Measurements from ENCODE around the gene GNPTG.

The GNPTG gene

GRCh38 chr16:1347962-1348361 lies 3.8 kb upstream of the GNPTG start:
- H3K4me3 ChIP-seq (ENCODE audit: low read depth, low read length): no peak overlapping the region
- WGBS (ENCODE audit: extremely low coverage, insufficient coverage, insufficient read length): no CpG with 5 or more reads among the region's 29 CpGs
- H4K8ac ChIP-seq (ENCODE audit: low read depth, low read length): no peak overlapping the region
- H3K9ac ChIP-seq (ENCODE audit: low read length): no peak overlapping the region
- no peak overlapping the region for H3K4ac ChIP-seq (ENCODE audit: low read depth, low read length)
- peaks cover 8 to 9% of the 10 kb centered on the region in 2 experiments for H3K4me1 ChIP-seq (ENCODE audit: control insufficient read depth in 1 of 2, insufficient read depth in 2 of 2, low read length in 2 of 2)
- H2BK120ac ChIP-seq (ENCODE audit: insufficient read depth, low read length, poor library complexity): no peak overlapping the region
- H2BK5ac ChIP-seq (ENCODE audit: low read depth, low read length, poor library complexity): no peak overlapping the region
- H3K23ac ChIP-seq (ENCODE audit: low read length): no peak overlapping the region
- no peak overlapping the region for H2AK5ac ChIP-seq (ENCODE audit: low read length)
- H3K79me2 ChIP-seq (ENCODE audit: control insufficient read depth, insufficient read depth, low read length, poor library complexity): peaks cover 9% of the 10 kb centered on the region
- no peak overlapping the region for H3K18ac ChIP-seq (ENCODE audit: low read length)
- H4K91ac ChIP-seq (ENCODE audit: low read depth, low read length): no peak overlapping the region
- no peak overlapping the region for H4K12ac ChIP-seq (ENCODE audit: low read depth, low read length)
- no peaks in the 10 kb centered on the region for H3K27me3 ChIP-seq (ENCODE audit: insufficient read depth, low read length)
- DNase-seq: no peak
- H3K36me3 ChIP-seq (ENCODE audit: control insufficient read depth in 1 of 2, insufficient read depth in 2 of 2, low read length in 2 of 2): peaks cover 31 to 32% of the 10 kb centered on the region in 2 experiments
- no peak overlapping the region for H3K14ac ChIP-seq (ENCODE audit: low read length)
- H3K9me3 ChIP-seq (ENCODE audit: insufficient read depth, low read depth, low read length): no peaks in the 10 kb centered on the region
- H3K4me2 ChIP-seq (ENCODE audit: low read length): no peak overlapping the region
- peaks cover 8% of the 10 kb centered on the region for H3K79me1 ChIP-seq (ENCODE audit: low read length)
- no peak overlapping the region for H2BK12ac ChIP-seq (ENCODE audit: low read length)
- H2AFZ ChIP-seq (ENCODE audit: insufficient read depth, low read length, poor library complexity): no peak overlapping the region
- H3K27ac ChIP-seq (ENCODE audit: low read depth, low read length): no peak overlapping the region

- H4K12ac ChIP-seq (ENCODE audit: low read depth, low read length): no peak overlapping the region
- no peak overlapping the region for H3K14ac ChIP-seq (ENCODE audit: low read length)
- no peak overlapping the region for H2BK120ac ChIP-seq (ENCODE audit: insufficient read depth, low read length, poor library complexity)
- H3K4ac ChIP-seq (ENCODE audit: low read depth, low read length): no peak overlapping the region
- no peak overlapping the region for H3K27ac ChIP-seq (ENCODE audit: low read depth, low read length)
- H3K18ac ChIP-seq (ENCODE audit: low read length): no peak overlapping the region
- peaks cover 8 to 9% of the 10 kb centered on the region in 2 experiments for H3K4me1 ChIP-seq (ENCODE audit: control insufficient read depth in 1 of 2, insufficient read depth in 2 of 2, low read length in 2 of 2)
- H2BK12ac ChIP-seq (ENCODE audit: low read length): no peak overlapping the region
- H3K79me1 ChIP-seq (ENCODE audit: low read length): peaks cover 8% of the 10 kb centered on the region
- no peak for DNase-seq
- H3K4me3 ChIP-seq (ENCODE audit: low read depth, low read length): no peak overlapping the region
- no peak overlapping the region for H4K8ac ChIP-seq (ENCODE audit: low read depth, low read length)
- no peak overlapping the region for H3K23ac ChIP-seq (ENCODE audit: low read length)
- no CpG with 5 or more reads among the region's 15 CpGs for WGBS (ENCODE audit: extremely low coverage, insufficient coverage, insufficient read length)
- H4K91ac ChIP-seq (ENCODE audit: low read depth, low read length): no peak overlapping the region
- no peak overlapping the region for H3K9ac ChIP-seq (ENCODE audit: low read length)
- no peak overlapping the region for H2BK5ac ChIP-seq (ENCODE audit: low read depth, low read length, poor library complexity)
- H3K27me3 ChIP-seq (ENCODE audit: insufficient read depth, low read length): no peaks in the 10 kb centered on the region
- peaks cover 9% of the 10 kb centered on the region for H3K79me2 ChIP-seq (ENCODE audit: control insufficient read depth, insufficient read depth, low read length, poor library complexity)
- H2AK5ac ChIP-seq (ENCODE audit: low read length): no peak overlapping the region
- peaks cover 31 to 32% of the 10 kb centered on the region in 2 experiments for H3K36me3 ChIP-seq (ENCODE audit: control insufficient read depth in 1 of 2, insufficient read depth in 2 of 2, low read length in 2 of 2)
- H3K9me3 ChIP-seq (ENCODE audit: insufficient read depth, low read depth, low read length): no peaks in the 10 kb centered on the region
- no peak overlapping the region for H3K4me2 ChIP-seq (ENCODE audit: low read length)
- no peak overlapping the region for H2AFZ ChIP-seq (ENCODE audit: insufficient read depth, low read length, poor library complexity)
Measured at GRCh38 chr16:1348441-1348840, 3.3 kb upstream of the GNPTG start.

GRCh38 chr16:1348926-1349325 lies 2.8 kb upstream of the GNPTG start:
- Histone ChIP-seq H3K79me1 (ENCODE audit: low read length) (peaks cover 8% of the 10 kb centered on the region), H3K27me3 (ENCODE audit: insufficient read depth, low read length) (no peaks in the 10 kb centered on the region), H3K9ac (ENCODE audit: low read length) (no peak overlapping the region), H3K4ac (ENCODE audit: low read depth, low read length) (no peak overlapping the region), H4K91ac (ENCODE audit: low read depth, low read length) (no peak overlapping the region), H3K79me2 (ENCODE audit: control insufficient read depth, insufficient read depth, low read length, poor library complexity) (peaks cover 9% of the 10 kb centered on the region), H2AFZ (ENCODE audit: insufficient read depth, low read length, poor library complexity) (no peak overlapping the region), H3K4me2 (ENCODE audit: low read length) (no peak overlapping the region), H3K27ac (ENCODE audit: low read depth, low read length) (no peak overlapping the region), H3K23ac (ENCODE audit: low read length) (no peak overlapping the region), H3K4me3 (ENCODE audit: low read depth, low read length) (no peak overlapping the region), H3K18ac (ENCODE audit: low read length) (no peak overlapping the region), H3K4me1 (ENCODE audit: control insufficient read depth in 1 of 2, insufficient read depth in 2 of 2, low read length in 2 of 2) (peaks cover 8 to 9% of the 10 kb centered on the region in 2 experiments), H3K14ac (ENCODE audit: low read length) (no peak overlapping the region), H2BK5ac (ENCODE audit: low read depth, low read length, poor library complexity) (no peak overlapping the region), H2BK12ac (ENCODE audit: low read length) (no peak overlapping the region), H3K9me3 (ENCODE audit: insufficient read depth, low read depth, low read length) (no peaks in the 10 kb centered on the region), H2AK5ac (ENCODE audit: low read length) (no peak overlapping the region), H4K8ac (ENCODE audit: low read depth, low read length) (no peak overlapping the region), H2BK120ac (ENCODE audit: insufficient read depth, low read length, poor library complexity) (no peak overlapping the region), H3K36me3 (ENCODE audit: control insufficient read depth in 1 of 2, insufficient read depth in 2 of 2, low read length in 2 of 2) (peaks cover 31 to 32% of the 10 kb centered on the region in 2 experiments), H4K12ac (ENCODE audit: low read depth, low read length) (no peak overlapping the region)
- DNase-seq: no peak
- WGBS (ENCODE audit: extremely low coverage, insufficient coverage, insufficient read length): no CpG with 5 or more reads among the region's 14 CpGs

DNA sequence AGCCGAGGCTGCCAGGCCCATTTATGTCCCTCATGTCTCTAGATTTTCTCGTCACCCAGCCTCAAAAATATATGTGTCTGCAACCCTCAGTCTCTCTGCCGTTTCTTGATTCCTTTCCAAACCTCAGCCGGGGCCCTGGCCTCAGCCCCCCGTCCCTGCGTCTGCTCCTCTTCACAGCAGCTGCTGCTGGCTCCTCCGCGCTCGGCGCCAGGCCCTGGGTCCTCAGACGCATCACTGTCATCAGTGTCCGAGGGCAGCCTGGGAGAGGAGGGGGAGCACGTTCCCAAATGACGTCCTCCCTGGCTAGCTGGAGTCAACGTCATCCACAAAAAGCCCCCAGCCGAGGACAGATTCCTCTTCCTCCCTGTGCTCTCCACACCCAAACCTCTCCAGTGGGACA lies 2.4 kb upstream of the GNPTG start:
- Histone ChIP-seq H3K9ac (ENCODE audit: low read length) (no peak overlapping the region), H4K12ac (ENCODE audit: low read depth, low read length) (no peak overlapping the region)

More for the DNA sequence above, 2.4 kb upstream of the GNPTG start:
- no peak overlapping the region for H3K4ac ChIP-seq (ENCODE audit: low read depth, low read length)
- no peaks in the 10 kb centered on the region for H3K27me3 ChIP-seq (ENCODE audit: insufficient read depth, low read length)
- no peak overlapping the region for H3K4me3 ChIP-seq (ENCODE audit: low read depth, low read length)
- H2BK120ac ChIP-seq (ENCODE audit: insufficient read depth, low read length, poor library complexity): no peak overlapping the region
- H3K79me2 ChIP-seq (ENCODE audit: control insufficient read depth, insufficient read depth, low read length, poor library complexity): peaks cover 9% of the 10 kb centered on the region
- no peak overlapping the region for H2BK5ac ChIP-seq (ENCODE audit: low read depth, low read length, poor library complexity)
- peaks cover 8% of the 10 kb centered on the region for H3K79me1 ChIP-seq (ENCODE audit: low read length)
- peaks cover 31 to 32% of the 10 kb centered on the region in 2 experiments for H3K36me3 ChIP-seq (ENCODE audit: control insufficient read depth in 1 of 2, insufficient read depth in 2 of 2, low read length in 2 of 2)
- no peak for DNase-seq
- H2AFZ ChIP-seq (ENCODE audit: insufficient read depth, low read length, poor library complexity): no peak overlapping the region
- no peak overlapping the region for H3K23ac ChIP-seq (ENCODE audit: low read length)
- WGBS (ENCODE audit: extremely low coverage, insufficient coverage, insufficient read length): no CpG with 5 or more reads among the region's 16 CpGs
- H4K91ac ChIP-seq (ENCODE audit: low read depth, low read length): no peak overlapping the region
- H3K4me2 ChIP-seq (ENCODE audit: low read length): no peak overlapping the region
- no peak overlapping the region for H2BK12ac ChIP-seq (ENCODE audit: low read length)
- H3K27ac ChIP-seq (ENCODE audit: low read depth, low read length): no peak overlapping the region
- H3K14ac ChIP-seq (ENCODE audit: low read length): no peak overlapping the region
- peaks cover 8 to 9% of the 10 kb centered on the region in 2 experiments for H3K4me1 ChIP-seq (ENCODE audit: control insufficient read depth in 1 of 2, insufficient read depth in 2 of 2, low read length in 2 of 2)
- no peak overlapping the region for H2AK5ac ChIP-seq (ENCODE audit: low read length)
- no peaks in the 10 kb centered on the region for H3K9me3 ChIP-seq (ENCODE audit: insufficient read depth, low read depth, low read length)
- no peak overlapping the region for H4K8ac ChIP-seq (ENCODE audit: low read depth, low read length)
- H3K18ac ChIP-seq (ENCODE audit: low read length): no peak overlapping the region
